Parathyroid adenoma (tissue), 2 donors: ENCODE measurements around the gene MYEF2.

Experiments used
- H2AFZ ChIP-seq: fragments of 300-600 bp; sonication (generic); one replicate; pipeline ENCODE4 v1.7.0; 2017; ENCODE audit warnings: antibody characterized with exemption, mild to moderate bottlenecking
- H3K27ac ChIP-seq: fragments of 300-600 bp; sonication (generic); one replicate; pipeline ENCODE4 v1.7.0; 2017
- H3K27me3 ChIP-seq: fragments of 300-600 bp; sonication (generic); one replicate; pipeline ENCODE4 v1.7.0; 2017; ENCODE audit warnings: low read length; ENCODE audit not compliant: control insufficient read depth, insufficient read depth
- H3K36me3 ChIP-seq: fragments of 300-600 bp; sonication (generic); one replicate; pipeline ENCODE4 v1.7.0; 2017; ENCODE audit warnings: low read length; ENCODE audit not compliant: control insufficient read depth, insufficient read depth
- H3K4me1 ChIP-seq: fragments of 300-600 bp; sonication (generic); one replicate; pipeline ENCODE4 v1.7.0; 2017; ENCODE audit warnings: control low read depth
- H3K4me2 ChIP-seq: fragments of 300-600 bp; sonication (generic); one replicate; pipeline ENCODE4 v1.7.0; 2017; ENCODE audit warnings: low read length
- H3K4me3 ChIP-seq: fragments of 300-600 bp; sonication (generic); one replicate; pipeline ENCODE4 v1.7.0; 2017; ENCODE audit warnings: low read depth, low read length
- H3K79me2 ChIP-seq: fragments of 300-600 bp; sonication (generic); one replicate; pipeline ENCODE4 v1.7.0; 2017; ENCODE audit warnings: control low read depth
- H3K9ac ChIP-seq: fragments of 300-600 bp; sonication (generic); one replicate; pipeline ENCODE4 v1.7.0; 2017; ENCODE audit warnings: mild to moderate bottlenecking
- H3K9me3 ChIP-seq: fragments of 300-600 bp; sonication (generic); one replicate; pipeline ENCODE4 v1.7.0; 2017; ENCODE audit warnings: low read length; ENCODE audit not compliant: control insufficient read depth
- CTCF ChIP-seq: fragments of 300-600 bp; sonication (generic); IDR thresholded peaks from one replicate; pipeline ENCODE4 v1.7.0; 2017; ENCODE audit warnings: antibody characterized with exemption, mild to moderate bottlenecking
- donor health status: primary hyperparathyroidism.

The MYEF2 gene

GRCh38 chr15:48105936-48106335 is 72.2 kb downstream of the MYEF2 start:
- H3K4me3 ChIP-seq: no peak overlapping the region
- H3K27me3 ChIP-seq: no peaks in the 10 kb centered on the region
- no peak for TF ChIP-seq CTCF

GRCh38 chr15:48103647-48104046 is 74.4 kb downstream of the MYEF2 start:
- Histone ChIP-seq H3K4me3 (no peak overlapping the region), H3K27ac (no peak overlapping the region), H3K27me3 (no peaks in the 10 kb centered on the region)

More at GRCh38 chr15:48105936-48106335, 72.2 kb downstream of the MYEF2 start:
- Histone ChIP-seq H3K4me1 (no peaks in the 10 kb centered on the region), H3K79me2 (no peaks in the 10 kb centered on the region), H3K4me2 (no peak overlapping the region), H3K27ac (no peak overlapping the region), H3K9me3 (no peaks in the 10 kb centered on the region), H3K9ac (no peak overlapping the region), H3K36me3 (no peaks in the 10 kb centered on the region), H2AFZ (no peak overlapping the region)

GRCh38 chr15:48102167-48102566 is 75.9 kb downstream of the MYEF2 start:
- Histone ChIP-seq H3K36me3 (no peaks in the 10 kb centered on the region), H2AFZ (no peak overlapping the region), H3K27ac (no peak overlapping the region), H3K27me3 (no peaks in the 10 kb centered on the region), H3K4me3 (no peak overlapping the region), H3K79me2 (no peaks in the 10 kb centered on the region), H3K4me1 (no peaks in the 10 kb centered on the region), H3K9ac (no peak overlapping the region), H3K4me2 (no peak overlapping the region), H3K9me3 (no peaks in the 10 kb centered on the region)
- TF ChIP-seq CTCF: no peak

More at GRCh38 chr15:48103647-48104046, 74.4 kb downstream of the MYEF2 start:
- no peaks in the 10 kb centered on the region for H3K4me1 ChIP-seq
- no peaks in the 10 kb centered on the region for H3K79me2 ChIP-seq
- no peak overlapping the region for H3K9ac ChIP-seq
- H3K4me2 ChIP-seq: no peak overlapping the region
- no peak for TF ChIP-seq CTCF
- no peak overlapping the region for H2AFZ ChIP-seq
- H3K9me3 ChIP-seq: no peaks in the 10 kb centered on the region
- H3K36me3 ChIP-seq: no peaks in the 10 kb centered on the region

- H3K4me3 ChIP-seq: no peak overlapping the region
- no peak for TF ChIP-seq CTCF
- no peaks in the 10 kb centered on the region for H3K36me3 ChIP-seq
- no peaks in the 10 kb centered on the region for H3K4me1 ChIP-seq
- no peaks in the 10 kb centered on the region for H3K9me3 ChIP-seq
- no peak overlapping the region for H3K27ac ChIP-seq
- no peak overlapping the region for H2AFZ ChIP-seq
- H3K27me3 ChIP-seq: no peaks in the 10 kb centered on the region
- H3K79me2 ChIP-seq: no peaks in the 10 kb centered on the region
- H3K9ac ChIP-seq: no peak overlapping the region
- no peak overlapping the region for H3K4me2 ChIP-seq
These were observed 76.6 kb downstream of the MYEF2 start for GRCh38 chr15:48101376-48101961.

- no peaks in the 10 kb centered on the region for H3K79me2 ChIP-seq
- no peaks in the 10 kb centered on the region for H3K4me1 ChIP-seq
- no peak overlapping the region for H3K27ac ChIP-seq
- H3K9me3 ChIP-seq: no peaks in the 10 kb centered on the region
- no peak overlapping the region for H3K4me2 ChIP-seq
- H3K27me3 ChIP-seq: no peaks in the 10 kb centered on the region
- no peaks in the 10 kb centered on the region for H3K36me3 ChIP-seq
- no peak overlapping the region for H2AFZ ChIP-seq
- H3K4me3 ChIP-seq: no peak overlapping the region
- no peak for TF ChIP-seq CTCF
- no peak overlapping the region for H3K9ac ChIP-seq
These were observed 80.8 kb downstream of the MYEF2 start for GRCh38 chr15:48097264-48097663.
